ENCODE results near the gene KYAT1. TPM values are rescaled to one million over a fixed set of nuclear protein-coding genes. Genes with fewer than 3 reads are reported as not detected.

Gene KYAT1
- total and polyA plus RNA-seq, 2 of the 13 experiments (the other 11 are each of a cell fraction or from before 2014, with no cell fraction given): 9.2 to 46.5 TPM

- TF ChIP-seq GMEB1 (CRISPR knock-in tag; IDR thresholded peaks at IDR 0.05; ENCODE audit: borderline replicate concordance): no peak
- no peak for TF ChIP-seq ZNF891 (CRISPR knock-in tag; IDR thresholded peaks at IDR 0.05)
- TF ChIP-seq ZNF580 (CRISPR knock-in tag; IDR thresholded peaks at IDR 0.05; ENCODE audit: borderline replicate concordance, low read depth): 0 out of 2 replicates have a peak, but pooled peaks have one; percentile 12
- no peak for TF ChIP-seq ZNF512 (CRISPR knock-in tag; IDR thresholded peaks at IDR 0.05)
- no peak for TF ChIP-seq MTA1 (CRISPR knock-in tag; IDR thresholded peaks at IDR 0.05; ENCODE audit: borderline replicate concordance)
- TF ChIP-seq TFAP4 (IDR thresholded peaks at IDR 0.05; ENCODE audit: borderline replicate concordance, low read depth): peak; percentile 38; the same call in 1 of the 2 replicates
- no peak for TF ChIP-seq RORA (CRISPR knock-in tag; IDR thresholded peaks at IDR 0.05)
- TF ChIP-seq SALL1 (CRISPR knock-in tag; IDR thresholded peaks at IDR 0.05): no peak
- TF ChIP-seq PAX8 (CRISPR knock-in tag; IDR thresholded peaks at IDR 0.05; ENCODE audit: borderline replicate concordance): no peak
- peak; percentile 26 for TF ChIP-seq SKI (IDR thresholded peaks at IDR 0.05; ENCODE audit: partially characterized antibody)
- TF ChIP-seq ZKSCAN5 (CRISPR knock-in tag; IDR thresholded peaks at IDR 0.05): no peak
Observed at GRCh38 chr9:128882677-128883603, 1.2 kb upstream of the KYAT1 start (continued).
